HL-60/S4 (cell line): ENCODE measurements around the gene TRIM17.
"Not testable (repeated sequence)": the region's sequence is repeated elsewhere in the genome, so short reads cannot be mapped to it uniquely, and the experiment has no call there.

Source experiments
- in situ Hi-C: fragments of 300-500 bp; cut with MboI; formaldehyde crosslinking; loops from 2 replicates; pipeline ENCODE4 v1.14.3; 2022; ENCODE audit warnings: low sequenced_read_pairs

TRIM17 gene

GRCh38 chr1:228450200-228450599 is 33.5 kb upstream of the TRIM17 start:
- in situ Hi-C loops = no loop called here

- in situ Hi-C loops = no loop called here
These were observed 31.7 kb upstream of the TRIM17 start for GRCh38 chr1:228448372-228448771.

- in situ Hi-C loops = no loop called here
These were observed 30.2 kb upstream of the TRIM17 start for GRCh38 chr1:228446852-228447251.

- in situ Hi-C loops = no loop called here
These were observed 29.4 kb upstream of the TRIM17 start for GRCh38 chr1:228445843-228446650.

GRCh38 chr1:228445490-228445842 is 28.8 kb upstream of the TRIM17 start:
- in situ Hi-C loops = no loop called here

GRCh38 chr1:228443395-228443794 is 26.7 kb upstream of the TRIM17 start:
- in situ Hi-C loops = no loop called here

- in situ Hi-C loops = no loop called here
These were observed 24.3 kb upstream of the TRIM17 start for GRCh38 chr1:228440761-228441500.

GRCh38 chr1:228438266-228438665 is 21.6 kb upstream of the TRIM17 start:
- in situ Hi-C loops = no loop called here

- in situ Hi-C loops = no loop called here
These were observed 20.8 kb upstream of the TRIM17 start for GRCh38 chr1:228437424-228437962.

- in situ Hi-C loops = no loop called here
These were observed 18.0 kb upstream of the TRIM17 start for GRCh38 chr1:228434689-228435088.

- in situ Hi-C loops = not testable (repeated sequence)
These were observed 16.8 kb upstream of the TRIM17 start for GRCh38 chr1:228433337-228434053.

- in situ Hi-C loops = no loop called here
These were observed 13.6 kb upstream of the TRIM17 start for GRCh38 chr1:228430243-228430642.

- in situ Hi-C loops = no loop called here
These were observed 13.0 kb upstream of the TRIM17 start for GRCh38 chr1:228429698-228430097.

GRCh38 chr1:228429007-228429406 is 12.3 kb upstream of the TRIM17 start:
- in situ Hi-C loops = no loop called here

- in situ Hi-C loops = no loop called here
These were observed 11.8 kb upstream of the TRIM17 start for GRCh38 chr1:228428412-228428811.

- in situ Hi-C loops = no loop called here
These were observed 10.0 kb upstream of the TRIM17 start for GRCh38 chr1:228426518-228427175.

- in situ Hi-C loops = no loop called here
These were observed 8.3 kb upstream of the TRIM17 start for GRCh38 chr1:228424685-228425660.

- in situ Hi-C loops = no loop called here
These were observed 6.9 kb upstream of the TRIM17 start for GRCh38 chr1:228423404-228424053.
